ENCODE data around the gene PRSS21. TPM values are rescaled to one million over a fixed set of nuclear protein-coding genes. Genes with fewer than 3 reads are reported as not detected.

The PRSS21 gene
- total and polyA plus RNA-seq, 8 donors = 0.59 to 3.2 (median 1.0) TPM; not detected in 1

- 46 to 62% methylated on average over 13 of the region's 13 CpGs for WGBS, 2 donors
- no peak for FAIRE-seq
Observed at GRCh38 chr16:2836646-2837508, 19.8 kb downstream of the PRSS21 start.

GRCh38 chr16:2838928-2839327 lies 21.9 kb downstream of the PRSS21 start:
- no peak for FAIRE-seq
- intact Hi-C loops (cut with DNase I) = no loop called here
- 2 to 3% methylated on average over 11 to 12 of the region's 12 CpGs for WGBS, 2 donors
- no peak overlapping the region for H3K27ac ChIP-seq
- no peak overlapping the region for H3K4me3 ChIP-seq
- H3K36me3 ChIP-seq = no peaks in the 10 kb centered on the region
- peak; percentile 79 to 89 (median 86) for ATAC-seq
- H3K9me3 ChIP-seq = no peaks in the 10 kb centered on the region
- H3K4me1 ChIP-seq = peaks cover 0 to 5% (median 0%) of the 10 kb centered on the region in 3 donors
- no peaks in the 10 kb centered on the region for H3K27me3 ChIP-seq
- peak; percentile 61 to 89 (median 77) for DNase-seq
- TF ChIP-seq CTCF (IDR thresholded peaks at IDR 0.05) = peak; percentile 58 to 78 (median 70)

More at GRCh38 chr16:2836646-2837508, 19.8 kb downstream of the PRSS21 start:
- H3K36me3 ChIP-seq = no peaks in the 10 kb centered on the region
- no peaks in the 10 kb centered on the region for H3K27me3 ChIP-seq
- peak overlapping the region; percentile 51 to 79 (median 73) for H3K27ac ChIP-seq
- no peak overlapping the region for H3K4me3 ChIP-seq
- intact Hi-C loops (cut with DNase I) = no loop called here
- ATAC-seq = no peak
- no peaks in the 10 kb centered on the region for H3K9me3 ChIP-seq
- no peak for TF ChIP-seq CTCF (IDR thresholded peaks at IDR 0.05)
- no peaks in the 10 kb centered on the region for H3K4me1 ChIP-seq
- DNase-seq = peak in 1 of 6 donors; percentile 44

GRCh38 chr16:2839650-2840450 lies 22.8 kb downstream of the PRSS21 start:
- 53 to 73% methylated on average over 15 of the region's 15 CpGs for WGBS, 2 donors
- ATAC-seq (no peak), DNase-seq (no peak)

GRCh38 chr16:2840914-2841313 lies 23.9 kb downstream of the PRSS21 start:
- intact Hi-C loops (cut with DNase I) = loop anchor here in 1 of 3 donors (2.0 kb wide), 1 partner anchor 28 kb away; no protein-coding TSS in a partner anchor
- no peaks in the 10 kb centered on the region for H3K9me3 ChIP-seq
- H3K27ac ChIP-seq = no peak overlapping the region
- no peak for FAIRE-seq
- H3K4me1 ChIP-seq = peaks cover 0 to 5% (median 0%) of the 10 kb centered on the region in 3 donors
- TF ChIP-seq CTCF (IDR thresholded peaks at IDR 0.05) = no peak
- H3K4me3 ChIP-seq = no peak overlapping the region
- 60 to 81% methylated on average over 10 to 12 of the region's 12 CpGs for WGBS, 2 donors
- DNase-seq = peak in 1 of 6 donors; percentile 44
- ATAC-seq = no peak
- no peaks in the 10 kb centered on the region for H3K36me3 ChIP-seq
- H3K27me3 ChIP-seq = no peaks in the 10 kb centered on the region

More at GRCh38 chr16:2839650-2840450, 22.8 kb downstream of the PRSS21 start:
- Histone ChIP-seq H3K27ac (no peak overlapping the region), H3K4me3 (no peak overlapping the region), H3K4me1 (peaks cover 0 to 5% (median 0%) of the 10 kb centered on the region in 3 donors), H3K27me3 (no peaks in the 10 kb centered on the region), H3K36me3 (no peaks in the 10 kb centered on the region), H3K9me3 (no peaks in the 10 kb centered on the region)
- no peak for FAIRE-seq
- intact Hi-C loops (cut with DNase I) = loop anchor here in 1 of 3 donors (2.0 kb wide), 1 partner anchor 29 kb away; no protein-coding TSS in a partner anchor
- no peak for TF ChIP-seq CTCF (IDR thresholded peaks at IDR 0.05)

All from pancreas (tissue), 10 donors.